ENCODE results near the gene ZNF543. TPM values are rescaled to one million over a fixed set of nuclear protein-coding genes. Genes with fewer than 3 reads are reported as not detected.

ZNF543 gene
- total RNA-seq, 4 donors from 2014 or later: 5.9 to 31.2 (median 10.2) TPM

DNA sequence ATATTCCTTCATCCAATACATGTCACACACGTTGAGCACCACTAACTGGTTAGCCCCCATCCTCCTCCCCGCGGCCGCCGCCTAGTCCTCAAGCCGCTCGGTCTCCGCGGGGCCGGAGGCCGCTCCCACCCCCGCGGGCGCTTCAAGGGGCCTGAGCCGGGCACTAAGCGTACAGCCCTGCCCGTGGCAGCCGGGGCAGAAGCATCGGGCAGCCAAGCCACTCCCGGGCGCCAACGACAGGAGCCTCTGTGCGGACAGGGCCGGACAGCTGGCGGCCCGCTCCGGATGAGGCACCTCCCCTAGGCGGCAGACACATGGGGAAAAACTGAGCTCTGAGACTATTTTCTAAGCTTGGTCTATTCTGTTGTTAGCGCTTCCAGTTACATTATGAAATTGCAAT lies 2.8 kb upstream of the ZNF543 start:
- Histone ChIP-seq H3K27me3 (no peaks in the 10 kb centered on the region), H3K4me1 (no peaks in the 10 kb centered on the region), H3K4me3 (no peak overlapping the region), H3K27ac (no peak overlapping the region), H3K9me3 (no peaks in the 10 kb centered on the region), H3K36me3 (no peaks in the 10 kb centered on the region)
- intact Hi-C loops (cut with DNase I; ENCODE audit: low total_unique reads): no loop called here
- TF ChIP-seq, protein P1, sequence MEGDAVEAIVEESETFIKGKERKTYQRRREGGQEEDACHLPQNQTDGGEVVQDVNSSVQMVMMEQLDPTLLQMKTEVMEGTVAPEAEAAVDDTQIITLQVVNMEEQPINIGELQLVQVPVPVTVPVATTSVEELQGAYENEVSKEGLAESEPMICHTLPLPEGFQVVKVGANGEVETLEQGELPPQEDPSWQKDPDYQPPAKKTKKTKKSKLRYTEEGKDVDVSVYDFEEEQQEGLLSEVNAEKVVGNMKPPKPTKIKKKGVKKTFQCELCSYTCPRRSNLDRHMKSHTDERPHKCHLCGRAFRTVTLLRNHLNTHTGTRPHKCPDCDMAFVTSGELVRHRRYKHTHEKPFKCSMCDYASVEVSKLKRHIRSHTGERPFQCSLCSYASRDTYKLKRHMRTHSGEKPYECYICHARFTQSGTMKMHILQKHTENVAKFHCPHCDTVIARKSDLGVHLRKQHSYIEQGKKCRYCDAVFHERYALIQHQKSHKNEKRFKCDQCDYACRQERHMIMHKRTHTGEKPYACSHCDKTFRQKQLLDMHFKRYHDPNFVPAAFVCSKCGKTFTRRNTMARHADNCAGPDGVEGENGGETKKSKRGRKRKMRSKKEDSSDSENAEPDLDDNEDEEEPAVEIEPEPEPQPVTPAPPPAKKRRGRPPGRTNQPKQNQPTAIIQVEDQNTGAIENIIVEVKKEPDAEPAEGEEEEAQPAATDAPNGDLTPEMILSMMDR (IDR thresholded peaks at IDR 0.05): no peak
- TF ChIP-seq POLR2A (IDR thresholded peaks at IDR 0.05): no peak
- no peak for DNase-seq

DNA sequence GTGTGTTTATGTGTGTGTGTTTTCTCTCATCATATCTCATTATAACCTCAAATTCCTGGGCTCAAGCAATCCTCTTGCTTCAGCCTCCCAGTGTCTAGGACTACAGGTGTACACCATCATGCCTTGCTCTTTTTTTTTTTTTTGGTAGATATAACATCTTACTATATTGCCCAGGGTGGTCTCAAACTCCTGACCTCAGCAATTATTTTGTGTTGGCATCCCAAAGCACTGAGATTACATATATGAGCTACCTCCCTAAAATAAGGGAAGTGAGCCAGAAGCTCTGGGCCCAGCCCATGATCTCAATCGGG lies 448 bp upstream of the ZNF543 start:
- intact Hi-C loops (cut with DNase I; ENCODE audit: low total_unique reads): no loop called here
- Histone ChIP-seq H3K4me1 (no peaks in the 10 kb centered on the region), H3K9me3 (peaks cover 0 to 16% of the 10 kb centered on the region in 2 donors)

DNA sequence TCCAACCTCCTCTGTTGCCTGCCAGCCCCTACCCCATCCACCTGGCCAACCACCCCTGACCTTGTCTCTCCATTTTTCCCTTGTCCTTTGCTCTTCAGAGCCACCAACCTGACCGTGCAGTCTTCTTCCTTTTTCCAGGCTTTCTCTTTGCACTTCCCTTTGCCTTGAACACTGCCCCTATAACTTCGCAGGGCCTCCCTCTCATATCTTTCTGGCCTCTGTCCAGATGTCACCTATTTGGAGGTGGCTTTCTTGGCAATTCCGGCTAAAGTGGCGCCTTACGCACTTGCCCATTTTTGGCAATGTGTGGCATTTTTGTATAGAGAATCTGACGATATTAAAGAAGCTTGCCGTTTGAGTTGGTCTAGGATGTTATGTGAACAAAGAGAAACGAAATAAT lies 844 bp downstream of the ZNF543 start:
- TF ChIP-seq, protein P1 (IDR thresholded peaks at IDR 0.05): no peak
- TF ChIP-seq POLR2A (IDR thresholded peaks at IDR 0.05): no peak
- Histone ChIP-seq H3K9me3 (peaks cover 0 to 29% of the 10 kb centered on the region in 2 donors), H3K27ac (peak overlapping the region; percentile 77 to 83), H3K27me3 (no peaks in the 10 kb centered on the region), H3K4me1 (no peaks in the 10 kb centered on the region), H3K36me3 (no peaks in the 10 kb centered on the region), H3K4me3 (peak overlapping the region; percentile 81 to 93)
- intact Hi-C loops (cut with DNase I; ENCODE audit: low total_unique reads): no loop called here
- no peak for DNase-seq

More for the DNA sequence above, 448 bp upstream of the ZNF543 start:
- Histone ChIP-seq H3K27ac (peak overlapping the region; percentile 77 to 83), H3K36me3 (no peaks in the 10 kb centered on the region), H3K27me3 (no peaks in the 10 kb centered on the region), H3K4me3 (peak overlapping the region; percentile 81 to 93)
- no peak for DNase-seq
- no peak for TF ChIP-seq POLR2A (IDR thresholded peaks at IDR 0.05)
- TF ChIP-seq, protein P1 (IDR thresholded peaks at IDR 0.05): no peak

GRCh38 chr19:57321751-57322150 lies 1.5 kb downstream of the ZNF543 start:
- TF ChIP-seq POLR2A (IDR thresholded peaks at IDR 0.05): no peak
- TF ChIP-seq, protein P1 (IDR thresholded peaks at IDR 0.05): no peak
- H3K27me3 ChIP-seq: no peaks in the 10 kb centered on the region
- intact Hi-C loops (cut with DNase I; ENCODE audit: low total_unique reads): no loop called here
- peaks cover 0 to 35% of the 10 kb centered on the region in 2 donors for H3K9me3 ChIP-seq
- H3K4me1 ChIP-seq: no peaks in the 10 kb centered on the region
- no peak overlapping the region for H3K4me3 ChIP-seq
- no peak for DNase-seq
- no peak overlapping the region for H3K27ac ChIP-seq
- no peaks in the 10 kb centered on the region for H3K36me3 ChIP-seq

GRCh38 chr19:57324992-57325391 lies 4.7 kb downstream of the ZNF543 start:
- H3K36me3 ChIP-seq: no peaks in the 10 kb centered on the region
- no peaks in the 10 kb centered on the region for H3K27me3 ChIP-seq
- peaks cover 0 to 65% of the 10 kb centered on the region in 2 donors for H3K9me3 ChIP-seq
- no peak for DNase-seq
- H3K27ac ChIP-seq: no peak overlapping the region
- intact Hi-C loops (cut with DNase I; ENCODE audit: low total_unique reads): no loop called here
- TF ChIP-seq, protein P1 (IDR thresholded peaks at IDR 0.05): no peak
- no peak for TF ChIP-seq POLR2A (IDR thresholded peaks at IDR 0.05)
- no peaks in the 10 kb centered on the region for H3K4me1 ChIP-seq
- H3K4me3 ChIP-seq: no peak overlapping the region
